Neural crest cell (in vitro differentiated cells): ENCODE data around the gene NAA30. TPM values are rescaled to one million over a fixed set of nuclear protein-coding genes. Genes with fewer than 3 reads are reported as not detected.

ENCODE experiments used
- DNase-seq: peaks from one replicate; pipeline ENCODE4 v3.0.0; 2021; ENCODE audit warnings: low read depth, mixed read lengths, low spot score
- H3K27ac Mint-ChIP-seq: one replicate; pipeline ENCODE4 v1.8.0; 2021; ENCODE audit warnings: mild to moderate bottlenecking, mixed read lengths; ENCODE audit not compliant: unreplicated experiment
- H3K27me3 Mint-ChIP-seq: 2 replicates; pipeline ENCODE4 v1.8.0; 2021; ENCODE audit warnings: low read depth, mild to moderate bottlenecking, mixed read lengths
- H3K36me3 Mint-ChIP-seq: 2 replicates; pipeline ENCODE4 v1.8.0; 2021; ENCODE audit warnings: low read depth, mild to moderate bottlenecking, mixed read lengths
- H3K4me1 Mint-ChIP-seq: 2 replicates; pipeline ENCODE4 v1.8.0; 2021; ENCODE audit warnings: mixed read lengths
- H3K4me3 Mint-ChIP-seq: one replicate; pipeline ENCODE4 v1.8.0; 2021; ENCODE audit warnings: mild to moderate bottlenecking, mixed read lengths
- H3K9me3 Mint-ChIP-seq: 2 replicates; pipeline ENCODE4 v1.8.0; 2021; ENCODE audit warnings: mixed read lengths
- CTCF ChIP-seq: fragments of 200-600 bp; sonication (generic); conservative IDR thresholded peaks from 2 replicates; pipeline ENCODE4 v1.5.0; 2021; ENCODE audit warnings: antibody characterized with exemption, mild to moderate bottlenecking
- total RNA-seq: library from RNA; stranded (reverse); gene quantifications from 2 replicates; pipeline ENCODE4 v1.2.1, GENCODE V29; 2021

NAA30 gene
- total RNA-seq, 1 donor from 2014 or later = 17.0 TPM

- Mint-ChIP-seq H3K9me3 (no peaks in the 10 kb centered on the region), H3K27me3 (no peaks in the 10 kb centered on the region)
These were observed 18.2 kb downstream of the NAA30 start for GRCh38 chr14:57408634-57409033.

GRCh38 chr14:57412341-57412740 lies 22.0 kb downstream of the NAA30 start:
- Mint-ChIP-seq H3K4me1 (no peaks in the 10 kb centered on the region), H3K27ac (no peak overlapping the region), H3K4me3 (no peak overlapping the region), H3K27me3 (no peaks in the 10 kb centered on the region), H3K9me3 (no peaks in the 10 kb centered on the region), H3K36me3 (peaks cover 5% of the 10 kb centered on the region)
- DNase-seq = no peak
- no peak for TF ChIP-seq CTCF

More at GRCh38 chr14:57408634-57409033, 18.2 kb downstream of the NAA30 start:
- no peak for TF ChIP-seq CTCF
- DNase-seq = no peak
- Mint-ChIP-seq H3K4me3 (no peak overlapping the region), H3K27ac (no peak overlapping the region), H3K4me1 (no peaks in the 10 kb centered on the region), H3K36me3 (peaks cover 11% of the 10 kb centered on the region)

- DNase-seq = no peak
- Mint-ChIP-seq H3K9me3 (no peaks in the 10 kb centered on the region), H3K27me3 (no peaks in the 10 kb centered on the region), H3K4me1 (no peaks in the 10 kb centered on the region), H3K36me3 (no peaks in the 10 kb centered on the region), H3K4me3 (no peak overlapping the region), H3K27ac (no peak overlapping the region)
- TF ChIP-seq CTCF = no peak
These were observed 23.5 kb downstream of the NAA30 start for GRCh38 chr14:57413849-57414248.

- no peak for DNase-seq
- TF ChIP-seq CTCF = no peak
- no peaks in the 10 kb centered on the region for H3K4me1 Mint-ChIP-seq
- no peak overlapping the region for H3K27ac Mint-ChIP-seq
- no peaks in the 10 kb centered on the region for H3K27me3 Mint-ChIP-seq
- H3K36me3 Mint-ChIP-seq = no peaks in the 10 kb centered on the region
- no peak overlapping the region for H3K4me3 Mint-ChIP-seq
- H3K9me3 Mint-ChIP-seq = no peaks in the 10 kb centered on the region
These were observed 26.8 kb downstream of the NAA30 start for GRCh38 chr14:57417228-57417627.

GRCh38 chr14:57418999-57419398 lies 28.6 kb downstream of the NAA30 start:
- no peaks in the 10 kb centered on the region for H3K4me1 Mint-ChIP-seq
- no peaks in the 10 kb centered on the region for H3K36me3 Mint-ChIP-seq
- H3K9me3 Mint-ChIP-seq = no peaks in the 10 kb centered on the region
- no peak overlapping the region for H3K27ac Mint-ChIP-seq
- no peaks in the 10 kb centered on the region for H3K27me3 Mint-ChIP-seq
- TF ChIP-seq CTCF = no peak
- no peak overlapping the region for H3K4me3 Mint-ChIP-seq
- DNase-seq = no peak

GRCh38 chr14:57420033-57420432 lies 29.6 kb downstream of the NAA30 start:
- no peak for TF ChIP-seq CTCF
- H3K4me1 Mint-ChIP-seq = no peaks in the 10 kb centered on the region
- H3K27me3 Mint-ChIP-seq = no peaks in the 10 kb centered on the region
- H3K36me3 Mint-ChIP-seq = no peaks in the 10 kb centered on the region
- H3K27ac Mint-ChIP-seq = no peak overlapping the region
- DNase-seq = no peak
- no peak overlapping the region for H3K4me3 Mint-ChIP-seq
- H3K9me3 Mint-ChIP-seq = no peaks in the 10 kb centered on the region
